GM18507 (cell line): Measurements from ENCODE around the gene PRR33.
"Not testable (repeated sequence)": the region's sequence is repeated elsewhere in the genome, so short reads cannot be mapped to it uniquely, and the experiment has no call there.

Experiments
- DNase-seq: peaks from one replicate; pipeline ENCODE4 v3.0.0; 2011; ENCODE audit warnings: low read depth; ENCODE audit not compliant: insufficient read length; ENCODE audit errors: extremely low spot score
- FAIRE-seq: peaks from 2 replicates; lab custom pipeline; 2011; peaks lifted over from hg19 to GRCh38; lab: Jason Lieb, UNC

PRR33 gene

GRCh38 chr11:1879941-1880720, 11.6 kb downstream of the PRR33 start:
- FAIRE-seq (no peak), DNase-seq (no peak)

GRCh38 chr11:1879342-1879940, 12.3 kb downstream of the PRR33 start:
- FAIRE-seq: no peak

GRCh38 chr11:1878137-1879031, 13.3 kb downstream of the PRR33 start:
- FAIRE-seq: no peak
- no peak for DNase-seq

More at GRCh38 chr11:1879342-1879940, 12.3 kb downstream of the PRR33 start:
- DNase-seq: no peak

DNA sequence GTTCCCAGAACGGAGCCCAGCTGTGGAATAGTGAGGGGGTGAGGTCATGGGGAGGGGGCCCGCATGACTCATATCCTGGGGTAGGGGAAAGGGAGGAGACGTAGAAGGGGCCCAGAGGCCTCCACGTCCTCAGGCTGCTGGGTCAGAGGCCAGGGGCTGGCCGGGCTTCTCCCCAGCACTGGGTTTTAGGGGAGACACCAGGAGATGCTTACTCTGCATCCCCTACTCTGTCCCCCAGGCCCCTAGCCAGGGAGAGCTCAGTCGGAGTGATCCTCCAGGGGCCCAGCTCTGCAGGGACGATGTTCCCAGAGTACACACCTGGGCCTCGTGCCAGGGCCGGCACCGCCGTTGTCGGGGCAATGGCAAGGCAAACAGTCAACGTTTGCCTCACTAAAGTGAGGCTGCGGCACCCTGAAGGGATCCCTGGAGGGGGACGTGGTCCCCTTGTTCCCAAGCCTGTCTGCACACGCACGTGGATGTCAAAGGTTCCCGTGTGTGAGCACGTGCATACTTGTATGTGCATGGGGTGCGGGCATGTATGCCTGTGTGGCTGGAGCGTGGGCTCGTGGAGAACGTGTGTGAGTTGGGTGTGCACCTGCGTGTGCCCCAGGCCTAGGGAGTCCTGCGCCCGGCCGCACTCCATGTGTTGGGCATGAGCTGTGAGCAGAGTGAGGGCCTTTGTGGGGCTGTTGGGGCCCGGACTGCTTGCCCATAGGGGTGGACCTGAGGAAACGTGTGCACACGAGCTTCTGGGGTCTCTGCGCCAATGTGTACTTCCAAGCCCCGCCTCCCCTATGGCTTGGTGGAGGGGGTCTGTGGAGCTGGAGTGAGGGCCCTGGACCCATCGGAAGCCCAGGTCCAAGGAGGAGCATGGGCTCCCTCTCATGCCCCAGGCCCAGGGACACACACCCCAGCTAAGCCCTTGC, 14.2 kb downstream of the PRR33 start:
- no peak for DNase-seq
- FAIRE-seq: no peak

DNA sequence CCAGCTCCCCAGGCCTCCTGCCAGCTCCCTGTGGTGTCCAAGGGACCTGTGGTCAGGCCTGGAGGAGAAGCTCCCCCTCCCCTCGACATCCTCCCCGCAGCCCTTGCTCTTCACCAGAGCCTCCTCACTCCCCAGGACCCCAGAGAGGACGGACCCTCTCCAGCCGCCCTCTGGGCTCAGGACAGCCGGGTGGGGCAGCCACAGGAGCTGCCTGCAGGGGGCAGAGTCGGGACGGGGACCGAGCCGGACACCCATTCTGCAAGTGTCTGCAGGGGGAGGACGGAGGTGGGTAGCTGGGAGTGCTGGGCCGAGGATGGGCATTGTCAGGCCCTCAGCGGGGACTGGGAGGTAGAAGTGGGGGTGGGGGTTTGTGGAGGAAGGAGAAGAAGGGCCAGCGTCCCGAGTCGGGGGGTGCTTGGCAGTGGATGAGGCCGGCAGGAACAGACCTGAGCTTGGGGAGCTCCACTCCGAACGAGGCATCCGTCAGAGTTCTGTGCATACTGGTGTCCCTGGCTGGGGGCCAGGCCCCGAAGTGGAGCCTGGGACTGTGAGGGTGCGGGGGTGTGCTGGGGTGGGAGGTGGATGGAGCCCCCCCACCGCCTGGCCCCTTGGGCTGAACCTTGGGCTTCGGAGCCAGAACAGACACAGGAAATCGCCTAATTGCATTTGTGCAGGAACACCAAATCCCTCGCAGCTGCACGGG, 15.2 kb downstream of the PRR33 start:
- FAIRE-seq: no peak

DNA sequence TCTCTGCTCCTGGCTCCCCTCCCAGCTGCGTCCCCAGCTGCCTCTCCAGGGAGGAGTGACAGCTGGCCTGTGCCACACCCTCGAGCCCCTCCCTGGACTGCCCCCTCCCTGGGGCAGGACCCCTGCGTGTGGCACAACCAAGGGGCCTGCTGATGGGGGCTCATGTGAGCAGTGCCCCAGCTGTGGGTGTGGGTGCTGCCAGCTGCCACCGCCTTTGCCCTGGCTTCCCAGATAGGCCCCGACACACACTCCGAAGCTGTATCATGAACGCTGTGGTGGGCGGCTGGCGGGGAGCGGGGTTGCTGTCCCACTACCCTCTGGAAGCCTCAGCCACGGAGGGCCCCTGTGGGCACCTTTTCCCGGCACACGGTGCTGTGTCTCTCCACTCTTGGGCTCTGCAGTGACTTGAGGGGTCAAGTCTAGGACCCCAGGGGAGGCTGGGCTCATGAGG, 15.8 kb downstream of the PRR33 start:
- FAIRE-seq, DNase-seq: not testable (repeated sequence)

More for the DNA sequence above, 15.2 kb downstream of the PRR33 start:
- no peak for DNase-seq

- FAIRE-seq (no peak), DNase-seq (no peak)
Measured at GRCh38 chr11:1875093-1875850, 16.4 kb downstream of the PRR33 start.

GRCh38 chr11:1874441-1875092, 17.1 kb downstream of the PRR33 start:
- not testable (repeated sequence) for FAIRE-seq, DNase-seq

GRCh38 chr11:1873813-1874150, 17.9 kb downstream of the PRR33 start:
- FAIRE-seq, DNase-seq: not testable (repeated sequence)

DNA sequence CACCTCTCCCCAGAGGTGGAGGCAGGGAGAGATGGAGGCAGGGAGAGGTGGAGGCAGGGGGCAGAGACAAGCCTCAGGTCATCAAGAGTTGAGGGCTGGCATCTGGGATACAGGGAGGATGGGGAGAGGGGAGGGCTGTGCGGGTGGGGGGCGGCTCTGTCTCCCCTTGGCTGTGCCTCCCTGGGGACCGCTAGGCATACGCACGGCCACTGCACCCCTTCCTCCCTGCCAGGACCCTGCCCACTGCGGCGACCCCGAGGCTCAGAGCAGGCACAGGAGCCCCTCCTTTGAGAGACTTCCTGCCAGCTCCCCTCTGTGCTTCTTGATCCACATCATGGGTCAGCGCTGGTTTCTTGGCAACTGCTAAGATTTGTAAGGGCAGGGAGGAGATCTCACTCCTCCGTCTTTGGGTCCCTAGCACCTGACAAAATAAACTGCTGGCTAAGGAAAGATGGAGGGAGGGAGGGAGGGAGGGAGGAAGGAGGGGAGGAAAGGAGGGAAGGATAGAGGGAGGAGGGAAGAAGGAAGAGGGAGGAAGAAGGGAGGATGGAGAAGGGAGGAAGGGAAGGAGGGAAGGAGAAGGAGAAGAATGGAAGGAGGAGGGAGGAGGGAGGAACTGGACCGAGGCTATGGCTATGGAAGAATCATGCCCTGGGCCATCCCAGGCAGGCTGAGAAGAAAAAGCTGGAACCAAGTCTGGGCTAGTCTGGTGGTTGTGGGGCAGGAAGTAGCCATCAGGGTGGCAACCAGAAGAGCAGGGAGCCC, 18.5 kb downstream of the PRR33 start:
- DNase-seq (no peak), FAIRE-seq (no peak)

DNA sequence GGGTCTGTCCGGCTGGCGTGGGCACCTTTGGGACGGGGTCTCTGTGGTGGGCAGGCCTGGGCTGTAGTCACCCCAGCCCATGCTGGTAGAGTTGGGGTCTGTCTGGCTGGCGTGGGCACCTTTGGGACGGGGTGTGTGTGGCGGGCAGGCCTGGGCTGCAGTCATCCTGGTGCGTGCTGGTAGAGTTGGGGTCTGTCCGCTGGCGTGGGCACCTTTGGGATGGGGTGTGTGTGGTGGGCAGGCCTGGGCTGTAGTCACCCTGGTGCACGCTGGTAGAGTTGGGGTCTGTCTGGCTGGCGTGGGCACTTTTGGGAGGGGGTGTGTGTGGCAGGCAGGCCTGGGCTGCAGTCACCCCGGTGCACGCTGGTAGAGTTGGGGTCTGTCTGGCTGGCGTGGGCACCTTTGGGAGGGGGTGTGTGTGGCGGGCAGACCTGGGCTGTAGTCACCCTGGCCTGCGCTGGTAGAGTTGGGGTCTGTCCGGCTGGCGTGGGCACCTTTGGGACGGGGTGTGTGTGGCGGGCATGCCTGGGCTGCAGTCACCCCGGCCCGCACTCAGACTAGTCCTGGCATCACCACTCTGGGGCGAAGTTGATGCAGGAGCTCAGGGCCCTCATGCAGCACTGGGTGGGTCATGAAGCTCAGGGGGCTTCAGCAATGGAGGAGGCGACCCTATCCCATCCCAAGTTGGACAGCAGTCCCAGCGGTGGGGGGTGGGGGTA, 19.3 kb downstream of the PRR33 start:
- FAIRE-seq (no peak), DNase-seq (no peak)

DNA sequence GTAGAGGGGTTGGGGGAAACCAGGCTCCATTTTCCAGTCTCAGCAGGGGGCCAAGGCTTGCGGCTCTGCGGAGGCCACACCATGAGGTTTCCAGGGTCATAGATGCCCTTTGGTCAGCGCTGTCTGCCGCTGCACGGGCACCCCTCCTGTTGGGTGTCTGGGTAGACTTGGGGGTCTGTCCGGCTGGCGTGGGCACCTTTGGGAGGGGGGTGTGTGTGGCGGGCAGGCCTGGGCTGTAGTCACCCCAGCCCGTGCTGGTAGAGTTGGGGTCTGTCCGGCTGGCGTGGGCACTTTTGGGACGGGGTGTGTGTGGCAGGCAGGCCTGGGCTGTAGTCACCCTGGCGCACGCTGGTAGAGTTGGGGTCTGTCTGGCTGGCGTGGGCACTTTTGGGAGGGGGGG, 20.2 kb downstream of the PRR33 start:
- DNase-seq: no peak
- no peak for FAIRE-seq

DNA sequence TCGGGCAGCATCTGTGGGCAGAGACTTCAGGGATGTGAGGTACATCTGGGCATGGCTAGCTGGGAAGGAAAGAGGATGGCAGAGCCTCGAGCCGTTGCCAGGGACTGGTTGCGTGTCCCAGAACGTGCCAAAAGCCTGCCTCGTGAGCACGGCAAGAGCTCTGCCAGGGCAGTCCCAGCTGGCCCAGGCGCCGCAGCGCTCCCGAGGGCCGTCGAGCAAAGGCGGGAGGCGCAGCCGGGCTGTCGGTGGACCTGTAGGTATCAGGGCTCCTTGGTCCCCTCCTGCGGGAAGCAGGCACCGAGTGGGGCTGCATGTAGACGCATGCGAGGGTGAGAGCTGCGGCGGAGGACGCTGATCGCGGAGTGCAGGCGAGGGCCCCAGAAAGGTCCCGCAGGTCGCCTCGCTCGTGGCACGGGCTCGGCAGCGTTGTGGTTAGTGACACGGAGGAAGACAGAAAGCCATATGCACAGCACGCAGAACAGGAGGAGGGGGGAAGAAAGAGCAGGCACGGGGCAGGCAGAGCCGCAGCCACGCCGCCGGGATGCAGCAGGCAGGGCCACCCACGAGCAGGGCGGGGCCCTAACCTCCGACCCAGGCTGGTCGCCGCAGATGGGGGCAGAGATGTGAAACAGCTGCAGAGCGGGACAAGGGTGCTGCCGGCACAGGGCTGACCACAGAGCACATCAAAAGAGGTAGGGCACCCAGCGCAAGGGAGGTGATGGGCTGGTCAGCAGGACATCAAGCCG, 20.8 kb downstream of the PRR33 start:
- DNase-seq: no peak

DNA sequence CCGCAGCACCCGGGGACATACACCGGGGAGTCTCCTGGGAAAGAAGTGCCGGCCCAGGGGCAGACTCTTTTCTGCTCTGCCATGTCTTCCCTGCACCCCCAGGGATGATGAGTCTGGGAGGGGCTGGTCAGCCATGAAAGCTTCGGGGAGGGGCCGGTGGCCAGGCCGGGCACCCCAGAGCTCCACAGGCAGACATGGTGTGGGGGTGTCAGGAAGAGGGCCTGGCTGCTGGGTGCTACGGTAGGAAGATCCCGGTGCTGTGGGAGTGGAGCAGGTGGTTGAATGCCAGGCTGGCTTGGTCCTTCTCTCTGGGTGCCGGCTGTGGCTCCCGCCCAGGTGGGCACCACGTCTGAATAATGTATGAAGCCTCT, 21.4 kb downstream of the PRR33 start:
- FAIRE-seq (no peak), DNase-seq (no peak)

More for the DNA sequence above, 20.8 kb downstream of the PRR33 start:
- no peak for FAIRE-seq
